GM12874 (cell line): ENCODE results near the gene TGM3.

Experiments used
- CTCF ChIP-seq: IDR thresholded peaks from 2 replicates; pipeline ENCODE4 v1.5.1; 2011; ENCODE audit warnings: low read depth, mild to moderate bottlenecking, control low read depth, low read length, moderate library complexity; ENCODE audit not compliant: insufficient read depth

Gene TGM3

GRCh38 chr20:2285613-2286012 lies 10.2 kb upstream of the TGM3 start:
- no peak for TF ChIP-seq CTCF

GRCh38 chr20:2287504-2287903 lies 8.3 kb upstream of the TGM3 start:
- no peak for TF ChIP-seq CTCF

- no peak for TF ChIP-seq CTCF
Observed at GRCh38 chr20:2289475-2289874, 6.3 kb upstream of the TGM3 start.

- TF ChIP-seq CTCF = no peak
Observed at GRCh38 chr20:2290486-2290885, 5.3 kb upstream of the TGM3 start.

- TF ChIP-seq CTCF = no peak
Observed at GRCh38 chr20:2292416-2293110, 3.2 kb upstream of the TGM3 start.

- TF ChIP-seq CTCF = no peak
Observed at GRCh38 chr20:2293486-2293885, 2.3 kb upstream of the TGM3 start.

GRCh38 chr20:2293971-2294370 lies 1.8 kb upstream of the TGM3 start:
- no peak for TF ChIP-seq CTCF
